ENCODE measurements around the gene TTLL7. TPM values are rescaled to one million over a fixed set of nuclear protein-coding genes. Genes with fewer than 3 reads are reported as not detected.

TTLL7 gene
- total RNA-seq, 1 donor from 2014 or later, result 7.8 TPM

DNA sequence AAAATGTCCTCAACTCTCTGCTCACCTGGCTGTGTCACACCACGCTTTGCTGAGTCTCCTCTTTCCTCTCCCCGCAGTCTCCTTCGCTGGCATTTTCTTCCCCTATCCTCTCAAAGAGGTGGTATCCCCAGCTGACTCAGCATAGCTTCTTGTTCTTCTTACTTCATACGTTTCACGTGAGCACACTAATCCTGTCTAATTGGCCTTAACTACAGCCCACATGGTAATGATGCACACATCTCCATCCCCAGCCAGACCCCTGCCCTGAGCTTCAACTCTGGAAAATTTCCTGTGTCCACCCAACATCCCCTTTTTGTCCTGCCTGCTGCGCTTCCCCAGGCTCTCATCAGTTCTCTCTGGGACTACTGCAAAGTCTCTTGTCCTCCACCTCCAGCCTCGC is 169.8 kb downstream of the TTLL7 start:
- Histone ChIP-seq H3K9me3 (replicated peaks) (peaks cover 8% of the 10 kb centered on the region), H3K36me3 (no peaks in the 10 kb centered on the region), H3K27ac (replicated peaks) (no peak overlapping the region), H3K4me3 (no peak overlapping the region), H3K27me3 (ENCODE audit: low read depth) (no peaks in the 10 kb centered on the region), H3K4me1 (no peaks in the 10 kb centered on the region)
- TF ChIP-seq CTCF (IDR thresholded peaks at IDR 0.05; ENCODE audit: borderline replicate concordance), result no peak
- no peak for DNase-seq
- intact Hi-C loops (cut with micrococcal nuclease), result no loop called here

GRCh38 chr1:83828456-83828855 is 170.5 kb downstream of the TTLL7 start:
- no peak overlapping the region for H3K4me3 ChIP-seq
- H3K9me3 ChIP-seq (replicated peaks), result peaks cover 8% of the 10 kb centered on the region
- H3K27ac ChIP-seq (replicated peaks), result no peak overlapping the region
- DNase-seq, result no peak
- H3K27me3 ChIP-seq (ENCODE audit: low read depth), result no peaks in the 10 kb centered on the region
- H3K36me3 ChIP-seq, result no peaks in the 10 kb centered on the region
- H3K4me1 ChIP-seq, result no peaks in the 10 kb centered on the region
- intact Hi-C loops (cut with micrococcal nuclease), result no loop called here
- TF ChIP-seq CTCF (IDR thresholded peaks at IDR 0.05; ENCODE audit: borderline replicate concordance), result no peak

- intact Hi-C loops (cut with micrococcal nuclease), result no loop called here
- TF ChIP-seq CTCF (IDR thresholded peaks at IDR 0.05; ENCODE audit: borderline replicate concordance), result no peak
- no peaks in the 10 kb centered on the region for H3K36me3 ChIP-seq
Observed at GRCh38 chr1:83827741-83828140, 171.2 kb downstream of the TTLL7 start.

DNA sequence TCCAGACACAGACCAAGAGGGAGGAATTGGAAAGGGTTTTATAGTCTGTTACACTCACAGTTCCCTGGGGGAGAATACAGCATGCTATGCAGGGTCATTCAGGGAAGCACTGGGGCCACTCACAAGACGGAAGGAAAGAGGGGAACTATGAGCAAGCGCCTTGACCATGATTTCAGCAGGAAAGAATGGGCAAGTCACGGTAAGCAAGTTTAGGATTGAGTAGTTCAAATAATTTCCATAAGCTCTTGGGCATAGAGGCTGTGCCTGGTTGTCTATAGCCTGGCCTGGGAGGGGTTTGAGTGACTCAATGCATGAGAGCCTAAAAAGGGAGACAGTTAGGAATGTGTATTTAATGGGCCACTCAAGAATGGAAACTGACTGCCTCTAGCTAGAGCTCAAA is 176.7 kb downstream of the TTLL7 start:
- no peak for DNase-seq
- Histone ChIP-seq H3K27me3 (ENCODE audit: low read depth) (no peaks in the 10 kb centered on the region), H3K4me3 (no peak overlapping the region), H3K9me3 (replicated peaks) (peaks cover 8% of the 10 kb centered on the region), H3K36me3 (no peaks in the 10 kb centered on the region), H3K27ac (replicated peaks) (no peak overlapping the region), H3K4me1 (no peaks in the 10 kb centered on the region)
- intact Hi-C loops (cut with micrococcal nuclease), result no loop called here
- no peak for TF ChIP-seq CTCF (IDR thresholded peaks at IDR 0.05; ENCODE audit: borderline replicate concordance)

More at GRCh38 chr1:83827741-83828140, 171.2 kb downstream of the TTLL7 start:
- Histone ChIP-seq H3K4me3 (no peak overlapping the region), H3K27ac (replicated peaks) (no peak overlapping the region), H3K27me3 (ENCODE audit: low read depth) (no peaks in the 10 kb centered on the region), H3K9me3 (replicated peaks) (peaks cover 8% of the 10 kb centered on the region), H3K4me1 (no peaks in the 10 kb centered on the region)
- DNase-seq, result peak; percentile 40

- no peaks in the 10 kb centered on the region for H3K9me3 ChIP-seq (replicated peaks)
- H3K36me3 ChIP-seq, result no peaks in the 10 kb centered on the region
- H3K4me1 ChIP-seq, result peaks cover 8% of the 10 kb centered on the region
- no peak for DNase-seq
- no peak for TF ChIP-seq CTCF (IDR thresholded peaks at IDR 0.05; ENCODE audit: borderline replicate concordance)
- no peaks in the 10 kb centered on the region for H3K27me3 ChIP-seq (ENCODE audit: low read depth)
- intact Hi-C loops (cut with micrococcal nuclease), result no loop called here
- no peak overlapping the region for H3K4me3 ChIP-seq
- H3K27ac ChIP-seq (replicated peaks), result no peak overlapping the region
Observed at GRCh38 chr1:83819436-83819835, 179.5 kb downstream of the TTLL7 start.

- no peak overlapping the region for H3K27ac ChIP-seq (replicated peaks)
- no peaks in the 10 kb centered on the region for H3K27me3 ChIP-seq (ENCODE audit: low read depth)
- intact Hi-C loops (cut with micrococcal nuclease), result no loop called here
- no peak overlapping the region for H3K4me3 ChIP-seq
- H3K36me3 ChIP-seq, result no peaks in the 10 kb centered on the region
- no peak for TF ChIP-seq CTCF (IDR thresholded peaks at IDR 0.05; ENCODE audit: borderline replicate concordance)
- DNase-seq, result no peak
- no peaks in the 10 kb centered on the region for H3K9me3 ChIP-seq (replicated peaks)
- peaks cover 8% of the 10 kb centered on the region for H3K4me1 ChIP-seq
Observed at GRCh38 chr1:83818916-83819315, 180.0 kb downstream of the TTLL7 start.

Data from left ventricle myocardium inferior (tissue), 1 donor.